Tibial nerve (tissue), 4 donors: ENCODE measurements around the gene ANGEL2.

Source experiments
- CTCF ChIP-seq, 5 experiments: fragments of 200-600 bp in 3 of 5; fragments of 450-650 bp in 2 of 5; sonication (generic) in 3 of 5; IDR thresholded peaks; one replicate each; pipeline ENCODE4 v1.5.1; 2016 to 2019; ENCODE audit warnings: antibody characterized with exemption in 5 of 5, mild to moderate bottlenecking in 3 of 5, moderate library complexity in 2 of 5
- EP300 ChIP-seq, 2 donors: sonication (generic); formaldehyde crosslinking; IDR thresholded peaks; one replicate each; pipeline ENCODE4 v1.6.1; 2017; ENCODE audit warnings: antibody characterized with exemption in 2 of 2, mild to moderate bottlenecking in 1 of 2

- TF ChIP-seq EP300 (IDR thresholded peaks at IDR 0.05) (no peak), CTCF (IDR thresholded peaks at IDR 0.05) (no peak)
These were observed 45.2 kb upstream of the ANGEL2 start for GRCh38 chr1:213060836-213061235.
